ENCODE measurements around the gene GAL3ST2. TPM values are rescaled to one million over a fixed set of nuclear protein-coding genes. Genes with fewer than 3 reads are reported as not detected.
"Not testable (repeated sequence)": the region's sequence is repeated elsewhere in the genome, so short reads cannot be mapped to it uniquely, and the experiment has no call there.

The GAL3ST2 gene
- total RNA-seq, 1 donor from 2014 or later: not detected

DNA sequence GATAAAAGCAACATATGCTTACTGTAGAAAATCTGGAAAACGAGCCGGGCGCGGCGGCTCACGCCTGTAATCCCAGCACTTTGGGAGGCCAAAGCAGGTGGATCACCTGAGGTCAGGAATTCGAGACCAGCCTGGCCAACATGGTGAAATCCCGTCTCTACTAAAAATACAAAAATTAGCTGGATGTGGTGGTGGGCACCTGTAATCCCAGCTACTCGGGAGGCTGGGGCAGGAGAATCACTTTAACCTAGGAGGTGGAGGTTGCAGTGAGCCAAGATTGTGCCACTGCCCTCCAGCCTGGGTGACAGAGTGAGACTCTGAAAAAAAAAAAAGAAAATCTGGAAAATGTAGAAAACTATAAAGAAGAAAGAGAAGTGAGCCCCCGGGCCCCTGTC, 41.2 kb downstream of the GAL3ST2 start:
- not testable (repeated sequence) for DNase-seq (ENCODE audit: extremely low read depth, low read depth, low spot score)

DNA sequence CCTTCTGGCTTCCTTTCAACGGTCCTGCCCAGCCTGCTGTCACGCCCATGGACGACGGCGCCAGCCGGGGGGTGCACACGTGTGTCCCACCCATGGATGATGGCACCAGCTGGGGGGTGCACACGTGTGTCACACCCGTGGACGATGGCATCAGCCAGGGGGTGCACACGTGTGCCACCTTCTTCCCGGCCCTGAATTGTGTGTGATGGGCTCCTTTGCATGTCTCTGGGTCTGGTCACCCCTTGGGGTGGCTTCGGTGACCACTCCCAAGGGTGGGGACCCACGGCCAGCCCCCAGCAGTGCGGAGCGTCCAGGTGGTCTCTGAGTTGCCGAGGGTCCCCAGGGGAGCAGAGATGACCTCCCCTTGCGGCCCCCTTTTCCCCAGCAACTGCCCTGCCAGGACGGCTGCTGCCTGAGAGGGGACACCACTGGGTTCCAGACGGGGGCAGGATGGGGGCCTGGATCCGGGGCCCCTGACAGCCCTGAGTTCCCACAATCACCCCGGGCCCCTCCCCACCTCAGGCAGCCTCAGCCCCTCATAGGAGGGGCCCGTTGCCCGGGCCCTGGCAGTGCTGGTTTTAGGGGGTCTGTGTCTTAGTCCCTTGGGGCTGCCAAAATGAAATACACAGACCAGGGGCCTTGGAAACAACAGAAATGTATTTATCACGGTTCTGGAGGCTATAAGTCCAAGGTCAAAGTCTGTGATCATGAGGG, 41.8 kb downstream of the GAL3ST2 start:
- no peak for DNase-seq (ENCODE audit: extremely low read depth, low read depth, low spot score)

DNA sequence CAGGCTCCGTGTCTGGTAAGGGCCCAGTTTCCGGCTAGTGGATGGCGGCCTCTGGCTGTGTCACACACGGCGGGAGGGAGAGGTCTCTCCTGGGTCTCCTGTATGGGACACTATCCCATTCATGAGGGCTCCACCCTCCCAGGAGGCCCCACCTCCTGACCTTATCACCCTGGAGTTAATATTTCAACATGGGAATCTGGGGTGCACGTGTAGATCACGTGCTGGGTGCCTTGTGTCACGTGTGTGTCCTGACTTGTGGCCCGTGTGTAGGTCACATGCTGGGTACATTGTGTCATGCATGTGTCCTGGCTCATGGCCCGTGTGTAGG, 42.3 kb downstream of the GAL3ST2 start:
- DNase-seq (ENCODE audit: extremely low read depth, low read depth, low spot score): no peak

DNA sequence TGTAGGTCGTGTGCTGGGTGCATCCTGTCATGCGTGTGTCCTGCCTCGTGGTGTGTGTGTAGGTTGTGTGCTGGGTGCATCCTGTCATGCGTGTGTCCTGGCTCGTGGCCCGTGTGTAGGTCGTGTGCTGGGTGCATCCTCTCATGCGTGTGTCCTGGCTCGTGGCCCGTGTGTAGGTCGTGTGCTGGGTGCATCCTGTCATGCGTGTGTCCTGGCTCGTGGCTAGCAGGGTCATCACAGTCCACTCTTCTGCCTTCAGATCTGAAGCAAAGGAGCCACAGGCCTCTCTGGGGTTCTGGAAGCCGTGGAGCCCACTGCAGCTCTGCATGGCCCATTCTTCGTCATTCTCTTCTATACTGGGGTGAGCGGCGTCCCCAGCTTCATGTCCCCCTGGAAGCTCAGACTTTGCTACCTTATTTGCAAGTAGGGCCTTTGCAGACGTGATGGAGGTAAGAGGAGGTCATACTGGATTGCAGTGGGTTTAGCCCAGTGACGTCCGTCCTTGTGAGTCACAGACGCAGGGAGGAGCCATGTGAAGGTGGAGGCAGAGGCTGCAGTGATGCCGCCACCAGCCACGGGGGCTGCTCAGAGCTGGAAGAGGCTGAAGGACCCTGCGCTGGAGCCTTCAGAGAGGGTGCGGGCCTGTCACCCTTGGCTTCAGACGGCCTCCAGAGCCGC, 43.5 kb downstream of the GAL3ST2 start:
- not testable (repeated sequence) for DNase-seq (ENCODE audit: extremely low read depth, low read depth, low spot score)

DNA sequence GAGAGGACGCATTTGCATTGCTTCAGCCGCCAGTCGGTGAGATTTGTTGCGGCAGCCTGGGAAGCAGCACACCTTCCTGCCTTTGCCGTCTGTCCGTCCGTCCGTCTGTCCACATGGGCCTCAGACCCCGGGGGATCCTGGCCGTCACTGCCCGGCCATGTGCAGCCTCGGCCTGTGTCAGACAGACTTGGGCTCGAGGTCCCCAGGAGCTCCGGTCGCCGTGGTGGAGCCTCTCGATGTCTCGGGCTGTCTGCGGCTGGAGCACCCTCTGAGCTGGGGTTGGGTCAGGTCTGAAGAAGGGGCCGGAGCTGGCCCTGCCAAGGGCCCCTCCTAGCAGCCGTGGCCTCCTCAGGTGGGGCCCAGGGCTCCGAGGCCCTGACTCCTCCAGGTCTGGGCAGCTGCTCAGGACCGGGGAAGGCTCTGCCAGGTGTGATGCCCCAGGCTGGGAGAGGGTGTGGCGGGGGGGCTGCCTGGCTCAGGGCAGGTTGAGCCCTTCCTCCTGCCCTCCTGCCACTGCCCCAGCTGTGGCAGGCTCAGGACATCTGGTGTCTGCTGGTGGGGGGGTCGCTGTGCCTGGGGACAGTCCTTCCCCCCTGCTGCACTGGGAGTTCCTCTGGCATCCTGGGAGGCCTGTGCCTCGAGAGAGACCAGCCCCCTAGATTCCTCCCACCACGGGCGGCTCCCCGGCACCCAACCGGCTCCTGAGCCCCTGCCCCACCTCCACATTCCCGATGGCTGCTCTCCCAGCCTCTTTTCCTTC, 44.2 kb downstream of the GAL3ST2 start:
- no peak for DNase-seq (ENCODE audit: extremely low read depth, low read depth, low spot score)

DNA sequence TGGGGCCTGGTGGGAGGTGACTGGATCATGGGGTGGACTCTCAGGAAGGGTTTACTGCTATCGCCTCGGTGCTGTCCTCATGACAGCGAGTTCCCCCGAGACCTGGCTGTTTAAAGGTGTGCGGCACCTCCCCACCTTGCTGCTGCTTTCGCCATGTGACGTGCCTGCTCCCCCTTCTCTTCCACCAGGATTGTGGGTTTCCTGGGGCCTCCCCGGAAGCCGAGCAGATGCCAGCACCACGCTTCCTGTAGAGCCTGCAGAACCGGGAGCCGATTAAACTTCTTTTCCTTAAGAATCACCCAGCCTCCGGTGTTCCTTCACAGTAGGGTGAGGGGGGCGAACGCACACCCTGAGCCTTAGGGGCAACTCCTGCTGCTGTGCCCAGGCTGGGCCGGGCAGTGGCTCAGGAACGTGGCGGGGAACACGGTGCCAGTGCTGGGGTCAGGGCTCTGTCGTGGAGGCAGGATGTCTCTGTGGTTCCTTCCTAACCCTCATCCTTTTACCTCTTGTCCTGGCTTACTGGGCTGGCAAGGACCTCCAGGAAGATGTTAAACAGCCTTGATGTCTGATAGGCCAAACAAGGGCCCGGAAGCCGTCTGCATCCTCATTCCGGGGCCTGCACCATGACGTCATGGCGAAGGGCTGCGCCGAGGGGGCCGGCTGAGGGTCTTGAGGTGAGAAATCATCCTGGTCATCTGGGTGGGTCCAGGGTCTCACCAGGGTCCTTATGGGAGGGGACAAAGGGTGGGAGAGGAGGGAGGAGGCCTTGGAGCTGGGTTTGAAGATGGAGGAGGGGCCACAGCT, 45.0 kb downstream of the GAL3ST2 start:
- DNase-seq (ENCODE audit: extremely low read depth, low read depth, low spot score): no peak

DNA sequence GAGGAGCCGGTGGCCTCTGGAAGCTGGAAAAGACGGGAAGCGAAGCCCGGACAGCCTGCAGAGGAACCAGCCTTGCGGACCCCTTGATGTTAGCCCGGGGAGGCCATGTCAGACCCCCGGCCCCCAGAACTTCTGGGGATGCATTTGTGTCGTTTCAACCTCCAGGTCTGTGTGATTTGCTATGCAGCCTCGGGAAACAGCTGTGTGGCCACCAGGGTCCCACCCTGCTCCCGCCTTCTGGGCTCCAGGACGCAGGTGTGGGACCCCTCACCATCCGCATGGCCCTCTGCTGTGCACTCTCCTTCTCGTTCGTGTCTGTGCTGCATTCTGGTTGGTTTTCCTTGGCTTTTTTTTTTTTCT, 45.6 kb downstream of the GAL3ST2 start:
- no peak for DNase-seq (ENCODE audit: extremely low read depth, low read depth, low spot score)

DNA sequence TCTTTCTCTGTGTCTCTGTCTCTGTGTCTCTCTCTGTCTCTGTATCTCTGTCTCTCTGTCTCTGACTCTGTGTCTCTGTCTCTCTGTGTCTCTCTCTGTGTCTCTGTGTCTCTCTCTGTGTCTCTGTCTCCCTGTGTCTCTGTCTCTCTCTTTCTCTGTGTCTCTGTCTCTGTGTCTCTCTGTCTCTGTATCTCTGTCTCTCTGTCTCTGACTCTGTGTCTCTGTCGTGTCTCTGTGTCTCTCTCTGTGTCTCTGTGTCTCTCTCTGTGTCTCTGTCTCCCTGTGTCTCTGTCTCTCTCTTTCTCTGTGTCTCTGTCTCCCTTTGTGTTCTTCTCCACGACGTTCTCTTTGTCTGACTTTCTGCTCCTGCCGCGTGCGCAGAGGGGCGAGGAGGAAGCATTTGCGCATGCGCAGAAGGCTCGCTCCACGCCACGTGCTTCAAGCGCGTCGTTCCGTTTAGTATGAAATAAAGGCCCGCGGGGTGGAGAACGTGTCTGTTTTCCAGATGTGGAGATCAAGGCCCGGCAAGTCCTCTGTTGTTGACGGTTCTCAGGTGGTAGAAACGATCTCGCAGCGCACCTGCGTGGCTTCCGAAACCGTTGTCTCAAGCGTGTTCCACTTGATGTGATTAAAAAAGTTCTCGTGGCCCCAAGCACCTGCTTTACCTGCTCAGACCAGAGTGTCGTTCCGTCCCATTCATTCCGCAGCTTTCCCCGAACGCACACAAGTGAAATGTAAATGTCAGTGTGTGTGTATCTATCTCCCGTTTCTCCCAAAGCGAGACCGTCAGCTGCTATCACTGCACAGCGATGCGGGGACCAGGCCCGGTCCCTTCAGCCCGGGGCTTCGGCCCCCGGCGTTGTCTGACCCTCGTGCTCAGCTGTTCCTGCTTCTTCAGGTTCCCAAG, 47.2 kb downstream of the GAL3ST2 start:
- DNase-seq (ENCODE audit: extremely low read depth, low read depth, low spot score): not testable (repeated sequence)

DNA sequence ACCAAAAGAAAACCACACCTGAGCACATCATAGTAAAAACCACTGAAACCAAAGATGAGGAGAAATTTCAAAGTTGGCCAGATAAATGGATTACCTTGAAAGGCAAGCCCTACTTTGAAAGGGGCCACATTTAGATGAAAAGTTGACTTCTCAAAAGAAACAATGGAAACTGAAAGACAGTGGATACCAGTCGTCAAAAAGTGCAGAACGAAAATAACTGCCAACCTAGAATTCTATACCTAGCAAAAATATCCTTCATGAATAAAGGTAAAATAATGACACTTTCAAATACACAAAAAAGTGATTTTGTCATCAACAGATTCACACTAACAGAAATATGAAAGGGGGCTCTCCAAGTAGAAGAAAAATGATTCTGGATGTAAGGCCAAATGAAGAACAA, 50.8 kb downstream of the GAL3ST2 start:
- DNase-seq (ENCODE audit: extremely low read depth, low read depth, low spot score): no peak

DNA sequence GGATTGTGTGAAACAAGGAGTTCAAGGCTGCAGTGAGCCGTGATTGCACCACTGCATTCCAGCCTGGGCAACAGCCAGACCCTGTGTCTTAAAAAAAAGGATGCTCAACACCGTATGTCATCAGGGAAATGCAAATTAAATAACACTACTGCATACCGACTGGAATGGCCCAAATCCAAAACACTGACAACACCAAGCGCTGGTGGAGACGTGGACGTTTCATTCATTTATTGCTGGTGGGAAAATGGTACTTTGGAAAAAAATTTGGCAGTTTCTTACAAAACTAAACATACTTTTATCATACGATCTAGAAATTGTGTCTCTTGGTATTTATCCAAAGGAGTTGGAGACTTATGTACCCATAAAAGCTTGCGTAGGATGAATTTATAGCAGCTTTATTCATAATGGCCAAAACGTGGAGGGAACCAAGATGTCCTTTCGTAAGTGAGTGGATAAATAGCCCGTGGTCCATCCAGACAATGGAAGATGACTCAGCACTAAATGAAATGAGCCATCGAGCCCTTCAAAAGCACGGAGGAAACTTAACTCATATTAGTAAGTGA, 56.6 kb downstream of the GAL3ST2 start:
- no peak for DNase-seq (ENCODE audit: extremely low read depth, low read depth, low spot score)

DNA sequence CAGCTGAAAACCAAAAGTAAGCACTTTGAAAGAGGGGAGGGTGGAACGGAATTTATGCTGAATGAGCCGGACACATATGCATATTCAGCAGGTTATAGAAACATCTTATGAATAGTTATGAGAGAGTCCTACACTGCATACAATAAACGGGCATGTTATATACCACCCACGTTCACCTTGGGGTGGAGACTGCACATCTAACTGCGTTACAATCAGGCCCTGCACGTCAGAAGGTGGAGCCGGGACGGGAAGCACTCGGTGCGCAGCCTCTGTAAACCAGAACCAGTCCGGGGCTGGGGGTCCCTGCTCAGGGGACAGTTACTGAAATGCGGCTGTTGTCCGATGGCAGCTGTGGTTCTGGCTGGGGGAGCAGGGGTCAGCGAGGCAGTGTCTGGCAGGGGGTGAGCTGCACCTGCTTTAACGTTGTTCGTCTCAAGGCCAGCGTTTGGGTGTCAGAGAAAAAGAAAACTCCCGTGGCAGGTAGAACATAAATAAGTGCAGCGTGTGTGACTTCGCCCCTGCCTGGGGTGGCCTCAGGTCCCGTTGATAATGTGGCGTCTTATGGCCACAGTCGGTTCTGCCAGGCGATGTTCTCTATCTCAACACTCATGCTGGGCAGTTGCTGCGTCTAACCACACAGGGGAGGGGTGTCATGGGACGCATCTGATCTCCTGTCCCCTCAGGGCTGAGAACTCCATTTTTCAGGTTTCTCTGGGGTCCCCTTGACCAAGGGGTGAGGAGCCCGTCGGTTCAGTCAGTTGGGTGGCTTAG, 57.3 kb downstream of the GAL3ST2 start:
- DNase-seq (ENCODE audit: extremely low read depth, low read depth, low spot score): not testable (repeated sequence)

DNA sequence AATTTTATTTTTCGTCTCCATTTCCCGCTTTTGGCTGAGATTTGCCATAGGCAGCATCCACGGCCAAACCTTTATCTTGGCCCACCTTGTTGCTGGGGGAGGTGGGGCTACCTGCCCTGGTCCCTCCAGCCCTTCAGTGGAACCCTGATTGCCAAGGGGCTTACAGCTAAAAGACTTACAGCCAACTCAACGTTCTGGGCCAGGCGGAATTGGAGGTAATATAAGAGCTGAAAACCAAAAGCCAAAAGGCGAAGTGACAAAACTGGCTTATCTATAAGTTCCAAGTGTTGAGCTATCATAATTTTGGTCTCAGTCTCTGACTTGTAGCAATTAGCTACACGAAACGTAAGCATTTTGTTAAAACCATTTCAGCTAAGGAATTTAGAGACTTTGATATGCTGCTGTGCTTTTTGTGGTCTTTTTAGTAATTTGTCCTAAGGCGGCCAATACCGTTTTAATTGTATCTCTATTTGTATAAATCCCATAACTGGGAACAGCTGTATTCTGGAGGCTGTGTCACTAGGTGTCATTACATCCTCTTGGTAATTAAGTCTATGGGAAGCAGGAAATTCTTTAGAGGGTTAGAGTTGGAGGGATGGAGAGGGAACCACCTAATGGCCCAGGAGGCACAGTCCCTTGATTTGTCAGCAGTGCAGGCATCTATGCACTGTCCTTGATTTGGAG, 58.0 kb downstream of the GAL3ST2 start:
- DNase-seq (ENCODE audit: extremely low read depth, low read depth, low spot score): no peak

DNA sequence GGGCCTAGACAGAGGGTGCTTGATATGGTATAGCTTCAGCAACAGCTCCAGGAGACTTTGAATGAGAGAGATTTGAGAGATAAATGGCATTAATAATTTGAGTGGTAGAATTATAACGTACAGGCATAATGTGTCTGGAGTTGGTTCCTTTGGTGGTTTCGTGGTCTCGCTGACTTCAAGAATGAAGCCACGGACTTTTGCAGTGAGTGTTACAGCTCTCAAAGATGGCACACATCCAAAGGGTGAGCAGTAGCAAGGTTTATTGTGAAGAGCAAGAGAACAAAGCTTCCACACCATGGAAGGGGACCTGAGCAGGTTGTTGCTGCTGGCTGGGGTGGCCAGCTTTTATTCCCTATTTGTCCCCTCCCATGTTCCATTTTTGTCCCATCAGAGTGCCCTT, 59.0 kb downstream of the GAL3ST2 start:
- no peak for DNase-seq (ENCODE audit: extremely low read depth, low read depth, low spot score)

DNA sequence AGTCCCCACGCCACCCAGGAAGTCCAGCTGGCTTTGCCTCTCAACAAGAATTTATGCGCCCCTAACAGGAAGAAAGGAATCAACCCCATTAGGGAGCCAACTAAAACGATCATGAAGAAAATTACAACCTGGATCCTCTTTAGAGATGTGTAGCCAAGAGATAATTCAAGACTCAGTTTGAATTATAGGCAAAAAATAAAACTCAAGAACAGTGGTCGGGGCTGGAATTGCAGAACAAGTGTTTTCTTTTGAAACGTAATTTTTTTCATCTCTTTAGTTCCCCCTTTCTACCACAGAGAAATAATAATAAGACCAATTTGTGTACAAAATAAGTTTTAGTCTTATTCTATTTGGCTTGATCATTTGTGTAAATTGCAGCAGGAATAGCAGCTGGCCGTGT, 59.7 kb downstream of the GAL3ST2 start:
- no peak for DNase-seq (ENCODE audit: extremely low read depth, low read depth, low spot score)

DNA sequence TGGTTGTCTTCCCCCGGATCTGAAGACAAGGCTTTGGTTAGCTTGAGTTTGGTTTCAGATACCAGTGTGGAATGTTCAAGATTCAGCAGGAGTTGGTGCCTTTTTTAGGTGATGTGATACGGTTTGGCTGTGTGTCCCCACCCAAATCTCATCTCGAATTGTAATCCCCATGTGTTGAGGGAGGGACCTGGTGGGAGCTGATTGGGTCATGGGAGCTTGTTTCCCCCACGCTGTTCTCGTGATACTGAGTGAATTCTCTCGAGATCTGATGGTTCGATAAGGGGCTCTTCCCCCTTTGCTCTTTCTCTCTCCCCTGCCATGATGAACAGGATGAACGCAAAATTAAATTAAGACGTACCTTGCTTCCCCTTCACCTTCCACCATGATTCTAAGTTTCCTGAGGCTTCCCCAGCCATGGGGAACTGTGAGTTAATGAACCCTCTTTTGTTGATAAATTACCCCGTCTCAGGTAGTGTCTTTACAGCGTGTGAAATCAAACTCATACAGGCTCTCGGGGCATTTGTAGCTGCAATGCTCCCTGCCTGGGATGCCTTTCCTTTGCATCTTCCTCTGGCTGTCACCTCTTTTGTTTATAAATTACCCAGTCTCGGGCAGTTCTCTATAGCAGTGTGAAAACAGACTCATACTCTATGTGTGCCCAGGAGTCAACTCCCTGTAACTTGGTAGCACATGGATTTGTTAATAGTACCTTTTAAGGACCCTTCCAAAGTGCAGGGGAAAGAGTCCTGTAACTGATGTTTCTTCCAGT, 60.8 kb downstream of the GAL3ST2 start:
- no peak for DNase-seq (ENCODE audit: extremely low read depth, low read depth, low spot score)

DNA sequence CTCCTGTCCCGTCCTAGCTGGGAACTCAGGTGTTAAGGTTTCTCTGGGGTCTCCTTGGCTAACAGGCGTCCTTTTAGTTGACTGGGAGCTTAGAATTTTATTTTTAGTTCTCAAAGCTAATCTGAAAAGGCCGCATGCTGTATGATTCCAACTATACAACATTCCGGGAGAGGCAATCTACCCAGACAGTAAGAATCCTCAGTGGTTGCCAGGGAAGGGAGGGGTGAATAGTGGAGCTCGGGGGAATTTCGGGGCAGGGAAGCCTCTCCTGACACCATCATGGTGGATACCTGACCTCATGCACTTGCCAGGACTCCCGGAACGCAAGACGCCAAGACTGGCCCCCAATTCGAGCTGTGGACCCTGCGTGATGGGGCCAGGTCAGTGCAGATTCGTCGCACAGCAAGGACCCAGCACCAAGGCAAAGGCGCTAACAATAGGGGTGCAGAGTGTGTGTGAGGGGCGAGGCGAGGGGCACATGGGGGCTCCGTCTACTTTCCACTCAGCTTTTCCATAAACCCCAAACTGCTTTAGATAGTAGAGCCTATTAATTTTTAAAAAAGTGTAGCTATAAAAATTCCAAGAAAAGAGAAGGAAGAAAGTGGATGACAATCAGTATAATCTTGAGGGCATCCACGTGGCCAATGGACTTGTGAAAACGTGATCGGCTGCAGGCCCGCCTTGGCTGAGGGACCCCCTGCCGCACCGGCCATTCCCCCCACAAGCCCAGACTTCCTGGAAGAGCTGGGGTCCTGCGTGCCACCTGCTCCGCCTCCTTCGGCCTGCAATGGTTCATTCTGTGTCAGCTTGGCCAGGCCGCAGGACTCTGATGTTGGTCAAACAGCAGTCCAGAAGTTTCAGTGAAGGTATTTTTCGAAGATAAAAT, 64.8 kb downstream of the GAL3ST2 start:
- DNase-seq (ENCODE audit: extremely low read depth, low read depth, low spot score): no peak

DNA sequence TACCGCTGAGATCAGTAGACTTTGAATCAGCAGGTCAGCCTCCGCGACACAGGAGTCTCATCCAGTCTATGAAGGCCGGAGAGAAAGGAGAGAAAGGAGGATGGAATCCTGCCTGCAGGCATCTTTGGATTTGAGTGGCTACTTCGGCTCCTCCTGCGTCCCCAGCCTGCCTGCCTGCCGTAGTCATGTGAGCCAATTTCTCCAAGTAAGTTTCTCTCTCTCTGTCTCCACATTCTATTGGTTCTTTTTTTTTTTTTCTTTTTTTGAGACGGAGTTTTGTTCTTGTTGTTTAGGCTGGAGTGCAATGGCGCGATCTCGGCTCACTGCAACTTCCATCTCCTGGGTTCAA, 65.4 kb downstream of the GAL3ST2 start:
- no peak for DNase-seq (ENCODE audit: extremely low read depth, low read depth, low spot score)
